GM21367 (cell line): ENCODE measurements around the gene TBCEL.
"Not testable (repeated sequence)": the region's sequence is repeated elsewhere in the genome, so short reads cannot be mapped to it uniquely, and the experiment has no call there.

ENCODE experiments used
- ATAC-seq: cut with Tn5 transposase; IDR thresholded peaks from one replicate; pipeline ENCODE4 v1.9.1; 2021; ENCODE audit not compliant: unreplicated experiment

The TBCEL gene

DNA sequence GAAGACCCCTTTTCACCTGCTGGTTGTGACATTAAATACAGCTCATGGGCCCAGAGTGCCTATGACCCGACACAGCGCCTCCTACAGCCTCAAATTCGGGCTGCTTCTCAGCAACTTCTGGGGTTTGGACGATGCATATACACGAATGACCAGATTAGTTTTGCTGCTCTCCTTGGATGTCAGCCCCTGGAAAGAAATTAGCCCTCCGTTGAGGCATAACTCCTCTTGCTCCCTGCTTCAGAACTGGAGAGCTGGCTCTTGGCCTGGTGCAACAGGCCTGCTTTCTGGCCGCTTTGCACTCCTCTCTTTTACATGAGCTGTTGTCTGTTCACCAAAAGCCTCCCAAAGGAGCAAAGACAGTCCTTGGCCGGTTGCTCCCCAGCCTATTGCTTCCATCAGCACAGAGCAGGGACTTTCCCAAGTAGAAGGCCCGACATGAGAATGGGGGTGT is 80.4 kb downstream of the TBCEL start:
- no peak for ATAC-seq

- ATAC-seq = no peak
Measured at GRCh38 chr11:121105063-121105480, 81.2 kb downstream of the TBCEL start.

- ATAC-seq = no peak
Measured at GRCh38 chr11:121105481-121106195, 81.7 kb downstream of the TBCEL start.

DNA sequence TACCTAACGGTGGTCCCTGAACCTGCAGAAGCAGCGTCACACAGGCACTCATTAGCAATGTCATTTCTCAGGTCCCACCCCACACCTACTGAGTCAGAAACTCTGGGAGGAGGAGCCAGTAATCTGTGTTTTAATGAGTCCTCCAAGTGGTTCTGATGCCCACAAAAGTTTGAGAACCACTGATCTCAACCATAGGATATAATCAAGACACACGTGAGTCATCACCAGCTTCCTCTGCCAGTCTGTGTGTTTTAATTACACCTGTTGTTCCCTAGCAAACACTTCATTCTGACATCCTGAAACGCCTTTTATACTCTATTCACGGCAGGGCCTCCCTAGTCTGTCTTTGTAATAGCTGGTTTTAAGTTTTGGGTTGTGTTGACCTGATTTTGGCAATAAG is 82.9 kb downstream of the TBCEL start:
- no peak for ATAC-seq

DNA sequence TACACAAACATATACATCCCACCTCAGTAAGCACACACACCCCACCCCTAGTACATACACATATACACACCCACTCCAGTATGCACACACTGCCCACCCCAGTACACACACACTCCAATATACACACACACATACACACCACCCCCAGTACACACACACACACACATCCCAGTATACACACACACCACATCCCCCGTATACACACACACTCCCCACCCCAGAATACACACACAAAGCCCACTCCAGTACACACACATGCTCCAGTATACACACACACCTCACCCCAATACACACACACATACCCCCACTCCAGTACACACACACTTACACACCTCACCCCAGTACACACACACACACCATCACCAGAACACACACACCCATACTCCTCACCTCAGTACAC is 84.5 kb downstream of the TBCEL start:
- ATAC-seq = no peak

GRCh38 chr11:121109471-121109870 is 85.6 kb downstream of the TBCEL start:
- no peak for ATAC-seq

DNA sequence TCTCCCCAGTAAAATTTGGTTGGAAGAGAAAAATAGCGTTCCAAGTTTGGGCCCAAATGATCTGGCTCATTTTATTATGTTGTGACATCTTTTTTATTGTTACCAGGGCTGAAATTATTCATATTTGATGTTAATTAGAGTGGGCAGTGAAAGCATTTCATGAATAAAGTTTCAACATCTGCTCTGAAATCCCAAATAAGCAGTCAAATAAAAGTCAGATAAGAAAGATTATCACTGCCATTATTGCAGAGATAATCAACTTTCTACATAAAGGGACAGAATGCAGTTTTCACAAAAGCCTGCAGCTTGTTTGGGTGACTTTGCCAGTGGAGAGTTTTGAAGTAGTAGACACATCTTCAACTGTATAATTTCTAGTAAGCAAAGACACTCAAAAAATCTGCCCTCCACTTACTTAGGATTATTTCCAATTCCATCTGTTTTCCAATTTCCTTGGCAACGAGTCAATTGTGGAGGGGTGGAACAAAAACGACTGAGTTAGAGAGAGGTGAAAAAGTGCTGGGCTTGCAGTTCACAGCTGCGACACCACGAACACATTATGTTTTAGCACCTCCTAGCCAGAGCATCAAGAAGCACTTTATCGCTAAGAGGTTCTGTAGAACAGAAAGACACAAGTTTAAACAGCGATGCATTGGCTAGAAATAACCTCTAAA is 86.1 kb downstream of the TBCEL start:
- no peak for ATAC-seq

DNA sequence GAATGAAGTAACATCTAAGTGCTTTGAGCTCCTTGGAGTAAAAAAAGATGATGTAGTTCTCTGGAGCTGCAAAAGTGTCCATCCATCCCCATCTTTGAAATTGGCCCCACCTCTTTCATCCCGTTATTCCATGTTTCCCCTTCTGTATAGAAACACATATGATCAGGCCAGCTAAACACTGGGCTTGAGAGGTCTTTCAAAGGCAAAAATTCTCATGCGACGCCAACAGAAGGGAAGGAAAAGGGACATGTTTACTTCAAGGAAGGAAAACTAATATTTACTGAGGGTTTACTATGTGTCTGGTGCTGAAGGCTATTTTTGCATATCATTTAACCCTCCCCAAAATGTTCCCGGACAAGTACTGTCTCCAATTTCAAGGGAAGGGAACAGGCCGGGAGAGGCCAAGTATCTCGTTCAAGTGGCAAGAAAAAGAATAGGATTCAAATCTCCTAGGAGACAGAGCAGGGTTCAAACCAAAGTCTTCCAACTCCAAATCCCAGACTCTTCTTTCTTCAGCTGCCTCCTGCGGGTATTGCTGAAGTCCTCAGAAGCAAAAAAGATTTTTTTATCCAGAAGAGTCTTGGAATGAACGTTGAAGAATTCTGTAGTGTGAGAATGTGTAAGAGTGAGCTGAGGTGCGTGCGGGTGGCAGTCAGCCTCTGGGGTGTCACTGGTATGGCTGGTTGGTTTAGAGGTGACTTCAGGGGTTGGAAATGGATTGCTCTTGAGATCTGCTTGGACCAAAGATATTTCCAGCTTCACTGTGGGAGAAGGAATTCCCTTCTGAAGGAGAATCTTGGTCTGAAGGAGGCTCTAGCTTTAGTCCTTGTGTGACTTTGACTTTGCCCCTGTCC is 87.2 kb downstream of the TBCEL start:
- no peak for ATAC-seq

GRCh38 chr11:121112498-121113455 is 88.9 kb downstream of the TBCEL start:
- ATAC-seq = no peak

- ATAC-seq = no peak
Measured at GRCh38 chr11:121113611-121114010, 89.7 kb downstream of the TBCEL start.

DNA sequence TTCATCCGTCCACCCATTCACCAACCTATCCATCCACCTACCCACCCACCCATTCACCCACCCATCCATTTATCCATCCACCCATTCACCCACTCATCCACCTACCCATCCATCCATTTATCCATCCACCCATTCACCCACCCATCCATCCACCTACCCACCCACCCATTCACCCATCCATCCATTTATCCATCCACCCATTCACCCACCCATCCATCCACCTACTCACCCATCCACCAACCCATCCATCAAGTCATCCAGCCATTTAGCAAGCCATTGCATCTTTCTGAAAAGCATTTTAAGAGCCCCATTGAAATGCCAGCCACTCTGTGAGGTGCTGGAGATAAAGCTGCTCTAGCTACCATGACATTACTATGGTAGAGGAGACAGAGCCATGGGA is 91.1 kb downstream of the TBCEL start:
- ATAC-seq = not testable (repeated sequence)

DNA sequence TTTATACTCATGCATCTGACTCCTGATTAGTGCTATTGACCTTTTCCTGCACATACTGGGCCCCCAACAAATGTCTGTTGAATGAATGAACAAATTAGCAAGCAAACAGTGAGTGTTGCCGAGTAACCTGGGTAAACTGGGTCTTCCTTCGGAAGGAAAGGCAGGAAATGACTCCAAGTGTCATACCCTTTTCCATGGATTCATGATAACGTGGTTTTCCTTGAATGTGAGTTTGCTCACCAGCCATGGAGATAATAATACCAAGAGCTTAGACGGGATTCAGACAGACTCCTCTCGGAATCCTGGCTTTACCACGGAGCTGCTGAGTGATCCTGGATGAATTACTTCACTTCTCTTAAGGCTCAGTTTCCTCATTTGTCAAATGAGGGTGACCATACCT is 93.9 kb downstream of the TBCEL start:
- ATAC-seq = no peak

DNA sequence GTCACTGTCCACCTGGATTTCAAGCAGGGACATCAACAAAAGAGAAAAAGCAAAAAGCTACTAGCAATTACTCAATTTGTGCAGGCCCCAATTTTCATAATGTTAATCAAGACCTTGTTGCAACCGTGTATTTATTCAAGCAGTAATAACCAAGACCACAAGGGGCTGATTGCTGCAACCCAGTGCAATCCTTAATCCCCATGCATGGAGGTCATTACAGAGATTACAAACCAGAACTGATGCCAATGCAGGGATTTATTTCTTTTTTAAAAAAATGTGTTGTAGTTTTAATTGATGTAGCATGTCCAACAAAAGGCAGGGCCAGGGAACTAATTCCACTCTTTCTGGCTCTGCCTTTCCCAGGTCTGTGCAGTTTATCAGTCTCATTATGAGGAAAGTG is 95.5 kb downstream of the TBCEL start:
- ATAC-seq = no peak

DNA sequence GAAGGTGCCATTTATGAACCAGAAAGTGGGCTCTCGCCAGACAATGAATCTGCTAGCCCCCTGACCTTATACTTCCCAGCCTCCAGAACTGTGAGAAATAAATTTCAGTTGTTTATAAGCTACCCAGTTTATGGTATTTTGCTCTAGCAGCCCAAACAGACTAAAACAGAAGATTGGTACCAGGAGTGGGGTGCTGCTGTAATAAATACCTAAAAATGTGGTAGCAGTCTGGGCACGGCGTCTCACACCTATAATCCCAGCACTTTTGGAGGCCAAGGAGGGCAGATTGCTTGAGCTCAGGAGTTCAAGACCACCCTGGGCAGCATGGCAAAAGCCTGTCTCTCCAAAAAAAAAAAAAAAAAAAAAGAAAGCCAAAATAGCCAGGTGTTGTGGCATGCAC is 98.4 kb downstream of the TBCEL start:
- ATAC-seq = no peak

DNA sequence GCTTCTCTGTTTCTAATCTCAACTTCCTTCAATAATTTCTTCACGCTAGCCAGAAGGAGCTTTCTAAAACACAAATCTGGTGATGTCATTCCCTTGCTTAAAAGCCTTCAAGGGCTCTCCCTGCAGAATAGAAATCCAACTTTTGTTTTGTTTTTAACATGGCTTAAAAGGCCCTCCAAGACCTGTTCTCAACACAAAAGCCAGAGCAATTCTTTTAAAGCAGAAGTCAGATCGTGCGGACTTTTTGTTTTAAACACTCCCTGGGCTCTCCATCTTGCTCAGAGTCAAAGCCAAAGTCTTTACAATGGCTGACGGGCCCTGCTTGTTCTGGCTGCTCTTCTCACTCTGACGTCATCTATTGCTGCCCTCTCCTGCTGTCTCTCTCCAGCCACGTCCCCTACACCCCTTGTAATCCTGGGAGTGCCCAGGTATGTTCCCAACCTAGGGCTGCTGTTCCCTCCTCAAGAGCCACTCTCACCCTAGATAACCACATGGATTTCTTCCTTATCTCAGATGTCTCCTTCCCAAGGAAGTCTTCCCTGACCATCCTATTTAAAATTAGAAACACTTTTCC is 99.7 kb downstream of the TBCEL start:
- ATAC-seq = no peak

DNA sequence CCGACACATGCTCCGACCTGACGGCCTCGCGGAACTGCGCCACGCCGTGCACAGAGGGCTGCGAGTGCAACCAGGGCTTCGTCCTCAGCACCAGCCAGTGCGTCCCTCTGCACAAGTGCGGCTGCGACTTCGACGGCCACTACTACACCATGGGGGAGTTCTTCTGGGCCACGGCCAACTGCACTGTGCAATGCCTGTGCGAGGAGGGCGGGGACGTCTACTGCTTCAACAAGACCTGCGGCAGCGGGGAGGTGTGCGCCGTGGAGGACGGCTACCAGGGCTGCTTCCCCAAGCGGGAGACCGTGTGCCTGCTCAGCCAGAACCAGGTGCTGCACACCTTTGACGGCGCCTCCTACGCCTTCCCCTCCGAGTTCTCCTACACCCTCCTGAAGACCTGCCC is 103.9 kb downstream of the TBCEL start:
- ATAC-seq = no peak

- no peak for ATAC-seq
Measured at GRCh38 chr11:121129362-121130340, 105.7 kb downstream of the TBCEL start.

GRCh38 chr11:121131656-121132055 is 107.8 kb downstream of the TBCEL start:
- no peak for ATAC-seq
